ENCODE results near the gene CREBBP. TPM values are rescaled to one million over a fixed set of nuclear protein-coding genes. Genes with fewer than 3 reads are reported as not detected.

CREBBP gene
- total and polyA plus RNA-seq, 2 experiments from 2014 or later = 36.9 to 54.8 TPM

DNA sequence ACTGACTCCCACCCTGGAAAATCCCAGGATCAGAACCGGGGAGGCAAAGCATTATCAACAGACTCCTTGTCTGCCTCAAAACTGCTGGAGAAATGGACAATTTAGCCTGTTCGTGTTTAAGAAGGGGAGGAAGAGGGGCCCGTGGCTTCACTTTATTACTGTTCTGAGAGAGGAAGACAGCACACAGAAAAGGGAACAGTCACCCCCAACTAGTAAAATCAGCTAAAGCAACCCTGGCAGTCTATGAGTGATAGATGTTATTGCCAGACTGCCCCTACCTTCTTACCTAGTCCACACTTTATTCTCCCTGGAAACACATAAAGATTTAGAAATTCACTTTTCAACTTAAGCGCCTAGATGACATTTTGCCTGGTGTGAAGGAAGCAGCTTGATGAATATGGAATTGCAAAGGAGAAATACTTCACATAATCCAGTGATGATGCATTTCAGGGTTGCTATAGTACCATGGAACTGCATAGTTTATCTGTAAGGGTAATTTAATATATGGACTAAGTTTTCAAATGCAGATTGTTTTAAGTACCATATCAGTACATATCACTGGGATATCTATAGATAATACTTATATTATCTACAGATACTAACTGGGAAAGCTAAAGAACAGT lies 126.3 kb downstream of the CREBBP start:
- H3K27ac Mint-ChIP-seq = no peak overlapping the region
- Histone ChIP-seq H3K27ac (ENCODE audit: low read depth) (peak overlapping the region; percentile 82), H3K9me2 (ENCODE audit: insufficient read depth) (no peaks in the 10 kb centered on the region), H3K4me1 (ENCODE audit: insufficient read depth) (no peaks in the 10 kb centered on the region), H3K4me3 (no peak overlapping the region), H3K27me3 (ENCODE audit: insufficient read depth) (no peaks in the 10 kb centered on the region), H2AFZ (no peak overlapping the region), H3K79me2 (replicated peaks; ENCODE audit: insufficient read depth) (peaks cover 3% of the 10 kb centered on the region; the same call in 1 of the 2 replicates), H3F3A (replicated peaks; ENCODE audit: low read depth) (0 out of 2 replicates have a peak, but pooled peaks cover 4% of the 10 kb centered on the region), H3K36me3 (ENCODE audit: insufficient read depth) (peaks cover 26% of the 10 kb centered on the region), H4K20me1 (replicated peaks; ENCODE audit: insufficient read depth) (peaks cover 10% of the 10 kb centered on the region), H3K4me2 (no peak overlapping the region)
- no peaks in the 10 kb centered on the region for H3K4me1 Mint-ChIP-seq
- H3K36me3 Mint-ChIP-seq (ENCODE audit: low read depth) = peaks cover 53% of the 10 kb centered on the region
- DNase-seq (ENCODE audit: low spot score) (no peak), ATAC-seq (no peak)
- TF ChIP-seq JUNB (IDR thresholded peaks at IDR 0.05; ENCODE audit: unreplicated experiment) (no peak), ZNF114 (CRISPR knock-in tag; IDR thresholded peaks at IDR 0.05) (no peak), STAT1 (IDR thresholded peaks at IDR 0.05; ENCODE audit: unreplicated experiment) (no peak), CREB1 (CRISPR knock-in tag; IDR thresholded peaks at IDR 0.05; ENCODE audit: low read depth) (no peak), EZH2phosphoT487 (IDR thresholded peaks at IDR 0.05; ENCODE audit: unreplicated experiment) (no peak), EZH2 (IDR thresholded peaks at IDR 0.05; ENCODE audit: low read depth, unreplicated experiment) (no peak), POLR2AphosphoS5 (IDR thresholded peaks at IDR 0.05; ENCODE audit: low read depth) (no peak), NANOG (IDR thresholded peaks at IDR 0.05; ENCODE audit: borderline replicate concordance) (no peak), ZNF331 (CRISPR knock-in tag; IDR thresholded peaks at IDR 0.05; ENCODE audit: low read depth) (no peak)
- TF ChIP-seq, protein P1, sequence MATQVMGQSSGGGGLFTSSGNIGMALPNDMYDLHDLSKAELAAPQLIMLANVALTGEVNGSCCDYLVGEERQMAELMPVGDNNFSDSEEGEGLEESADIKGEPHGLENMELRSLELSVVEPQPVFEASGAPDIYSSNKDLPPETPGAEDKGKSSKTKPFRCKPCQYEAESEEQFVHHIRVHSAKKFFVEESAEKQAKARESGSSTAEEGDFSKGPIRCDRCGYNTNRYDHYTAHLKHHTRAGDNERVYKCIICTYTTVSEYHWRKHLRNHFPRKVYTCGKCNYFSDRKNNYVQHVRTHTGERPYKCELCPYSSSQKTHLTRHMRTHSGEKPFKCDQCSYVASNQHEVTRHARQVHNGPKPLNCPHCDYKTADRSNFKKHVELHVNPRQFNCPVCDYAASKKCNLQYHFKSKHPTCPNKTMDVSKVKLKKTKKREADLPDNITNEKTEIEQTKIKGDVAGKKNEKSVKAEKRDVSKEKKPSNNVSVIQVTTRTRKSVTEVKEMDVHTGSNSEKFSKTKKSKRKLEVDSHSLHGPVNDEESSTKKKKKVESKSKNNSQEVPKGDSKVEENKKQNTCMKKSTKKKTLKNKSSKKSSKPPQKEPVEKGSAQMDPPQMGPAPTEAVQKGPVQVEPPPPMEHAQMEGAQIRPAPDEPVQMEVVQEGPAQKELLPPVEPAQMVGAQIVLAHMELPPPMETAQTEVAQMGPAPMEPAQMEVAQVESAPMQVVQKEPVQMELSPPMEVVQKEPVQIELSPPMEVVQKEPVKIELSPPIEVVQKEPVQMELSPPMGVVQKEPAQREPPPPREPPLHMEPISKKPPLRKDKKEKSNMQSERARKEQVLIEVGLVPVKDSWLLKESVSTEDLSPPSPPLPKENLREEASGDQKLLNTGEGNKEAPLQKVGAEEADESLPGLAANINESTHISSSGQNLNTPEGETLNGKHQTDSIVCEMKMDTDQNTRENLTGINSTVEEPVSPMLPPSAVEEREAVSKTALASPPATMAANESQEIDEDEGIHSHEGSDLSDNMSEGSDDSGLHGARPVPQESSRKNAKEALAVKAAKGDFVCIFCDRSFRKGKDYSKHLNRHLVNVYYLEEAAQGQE (IDR thresholded peaks at IDR 0.05; ENCODE audit: unreplicated experiment) = no peak
- TF ChIP-seq, protein P2, sequence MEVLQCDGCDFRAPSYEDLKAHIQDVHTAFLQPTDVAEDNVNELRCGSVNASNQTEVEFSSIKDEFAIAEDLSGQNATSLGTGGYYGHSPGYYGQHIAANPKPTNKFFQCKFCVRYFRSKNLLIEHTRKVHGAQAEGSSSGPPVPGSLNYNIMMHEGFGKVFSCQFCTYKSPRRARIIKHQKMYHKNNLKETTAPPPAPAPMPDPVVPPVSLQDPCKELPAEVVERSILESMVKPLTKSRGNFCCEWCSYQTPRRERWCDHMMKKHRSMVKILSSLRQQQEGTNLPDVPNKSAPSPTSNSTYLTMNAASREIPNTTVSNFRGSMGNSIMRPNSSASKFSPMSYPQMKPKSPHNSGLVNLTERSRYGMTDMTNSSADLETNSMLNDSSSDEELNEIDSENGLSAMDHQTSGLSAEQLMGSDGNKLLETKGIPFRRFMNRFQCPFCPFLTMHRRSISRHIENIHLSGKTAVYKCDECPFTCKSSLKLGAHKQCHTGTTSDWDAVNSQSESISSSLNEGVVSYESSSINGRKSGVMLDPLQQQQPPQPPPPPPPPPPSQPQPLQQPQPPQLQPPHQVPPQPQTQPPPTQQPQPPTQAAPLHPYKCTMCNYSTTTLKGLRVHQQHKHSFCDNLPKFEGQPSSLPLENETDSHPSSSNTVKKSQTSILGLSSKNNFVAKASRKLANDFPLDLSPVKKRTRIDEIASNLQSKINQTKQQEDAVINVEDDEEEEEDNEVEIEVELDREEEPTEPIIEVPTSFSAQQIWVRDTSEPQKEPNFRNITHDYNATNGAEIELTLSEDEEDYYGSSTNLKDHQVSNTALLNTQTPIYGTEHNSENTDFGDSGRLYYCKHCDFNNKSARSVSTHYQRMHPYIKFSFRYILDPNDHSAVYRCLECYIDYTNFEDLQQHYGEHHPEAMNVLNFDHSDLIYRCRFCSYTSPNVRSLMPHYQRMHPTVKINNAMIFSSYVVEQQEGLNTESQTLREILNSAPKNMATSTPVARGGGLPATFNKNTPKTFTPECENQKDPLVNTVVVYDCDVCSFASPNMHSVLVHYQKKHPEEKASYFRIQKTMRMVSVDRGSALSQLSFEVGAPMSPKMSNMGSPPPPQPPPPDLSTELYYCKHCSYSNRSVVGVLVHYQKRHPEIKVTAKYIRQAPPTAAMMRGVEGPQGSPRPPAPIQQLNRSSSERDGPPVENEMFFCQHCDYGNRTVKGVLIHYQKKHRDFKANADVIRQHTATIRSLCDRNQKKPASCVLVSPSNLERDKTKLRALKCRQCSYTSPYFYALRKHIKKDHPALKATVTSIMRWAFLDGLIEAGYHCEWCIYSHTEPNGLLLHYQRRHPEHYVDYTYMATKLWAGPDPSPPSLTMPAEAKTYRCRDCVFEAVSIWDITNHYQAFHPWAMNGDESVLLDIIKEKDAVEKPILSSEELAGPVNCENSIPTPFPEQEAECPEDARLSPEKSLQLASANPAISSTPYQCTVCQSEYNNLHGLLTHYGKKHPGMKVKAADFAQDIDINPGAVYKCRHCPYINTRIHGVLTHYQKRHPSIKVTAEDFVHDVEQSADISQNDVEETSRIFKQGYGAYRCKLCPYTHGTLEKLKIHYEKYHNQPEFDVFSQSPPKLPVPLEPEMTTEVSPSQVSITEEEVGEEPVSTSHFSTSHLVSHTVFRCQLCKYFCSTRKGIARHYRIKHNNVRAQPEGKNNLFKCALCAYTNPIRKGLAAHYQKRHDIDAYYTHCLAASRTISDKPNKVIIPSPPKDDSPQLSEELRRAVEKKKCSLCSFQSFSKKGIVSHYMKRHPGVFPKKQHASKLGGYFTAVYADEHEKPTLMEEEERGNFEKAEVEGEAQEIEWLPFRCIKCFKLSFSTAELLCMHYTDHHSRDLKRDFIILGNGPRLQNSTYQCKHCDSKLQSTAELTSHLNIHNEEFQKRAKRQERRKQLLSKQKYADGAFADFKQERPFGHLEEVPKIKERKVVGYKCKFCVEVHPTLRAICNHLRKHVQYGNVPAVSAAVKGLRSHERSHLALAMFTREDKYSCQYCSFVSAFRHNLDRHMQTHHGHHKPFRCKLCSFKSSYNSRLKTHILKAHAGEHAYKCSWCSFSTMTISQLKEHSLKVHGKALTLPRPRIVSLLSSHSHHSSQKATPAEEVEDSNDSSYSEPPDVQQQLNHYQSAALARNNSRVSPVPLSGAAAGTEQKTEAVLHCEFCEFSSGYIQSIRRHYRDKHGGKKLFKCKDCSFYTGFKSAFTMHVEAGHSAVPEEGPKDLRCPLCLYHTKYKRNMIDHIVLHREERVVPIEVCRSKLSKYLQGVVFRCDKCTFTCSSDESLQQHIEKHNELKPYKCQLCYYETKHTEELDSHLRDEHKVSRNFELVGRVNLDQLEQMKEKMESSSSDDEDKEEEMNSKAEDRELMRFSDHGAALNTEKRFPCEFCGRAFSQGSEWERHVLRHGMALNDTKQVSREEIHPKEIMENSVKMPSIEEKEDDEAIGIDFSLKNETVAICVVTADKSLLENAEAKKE (CRISPR knock-in tag; IDR thresholded peaks at IDR 0.05) = no peak
- TF ChIP-seq, protein P3, sequence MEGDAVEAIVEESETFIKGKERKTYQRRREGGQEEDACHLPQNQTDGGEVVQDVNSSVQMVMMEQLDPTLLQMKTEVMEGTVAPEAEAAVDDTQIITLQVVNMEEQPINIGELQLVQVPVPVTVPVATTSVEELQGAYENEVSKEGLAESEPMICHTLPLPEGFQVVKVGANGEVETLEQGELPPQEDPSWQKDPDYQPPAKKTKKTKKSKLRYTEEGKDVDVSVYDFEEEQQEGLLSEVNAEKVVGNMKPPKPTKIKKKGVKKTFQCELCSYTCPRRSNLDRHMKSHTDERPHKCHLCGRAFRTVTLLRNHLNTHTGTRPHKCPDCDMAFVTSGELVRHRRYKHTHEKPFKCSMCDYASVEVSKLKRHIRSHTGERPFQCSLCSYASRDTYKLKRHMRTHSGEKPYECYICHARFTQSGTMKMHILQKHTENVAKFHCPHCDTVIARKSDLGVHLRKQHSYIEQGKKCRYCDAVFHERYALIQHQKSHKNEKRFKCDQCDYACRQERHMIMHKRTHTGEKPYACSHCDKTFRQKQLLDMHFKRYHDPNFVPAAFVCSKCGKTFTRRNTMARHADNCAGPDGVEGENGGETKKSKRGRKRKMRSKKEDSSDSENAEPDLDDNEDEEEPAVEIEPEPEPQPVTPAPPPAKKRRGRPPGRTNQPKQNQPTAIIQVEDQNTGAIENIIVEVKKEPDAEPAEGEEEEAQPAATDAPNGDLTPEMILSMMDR (conservative IDR thresholded peaks at IDR 0.05; ENCODE audit: low read depth in 2 of 2) = no peak
- TF ChIP-seq, protein P4, sequence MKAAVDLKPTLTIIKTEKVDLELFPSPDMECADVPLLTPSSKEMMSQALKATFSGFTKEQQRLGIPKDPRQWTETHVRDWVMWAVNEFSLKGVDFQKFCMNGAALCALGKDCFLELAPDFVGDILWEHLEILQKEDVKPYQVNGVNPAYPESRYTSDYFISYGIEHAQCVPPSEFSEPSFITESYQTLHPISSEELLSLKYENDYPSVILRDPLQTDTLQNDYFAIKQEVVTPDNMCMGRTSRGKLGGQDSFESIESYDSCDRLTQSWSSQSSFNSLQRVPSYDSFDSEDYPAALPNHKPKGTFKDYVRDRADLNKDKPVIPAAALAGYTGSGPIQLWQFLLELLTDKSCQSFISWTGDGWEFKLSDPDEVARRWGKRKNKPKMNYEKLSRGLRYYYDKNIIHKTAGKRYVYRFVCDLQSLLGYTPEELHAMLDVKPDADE (IDR thresholded peaks at IDR 0.05) = no peak
- H3K9me3 Mint-ChIP-seq = no peaks in the 10 kb centered on the region
- no peak overlapping the region for H3K4me3 Mint-ChIP-seq
- peaks cover 2% of the 10 kb centered on the region for H3K27me3 Mint-ChIP-seq (ENCODE audit: insufficient read depth, low read depth, poor library complexity)
